Measurements from ENCODE around the gene ERCC2.

The ERCC2 gene

DNA sequence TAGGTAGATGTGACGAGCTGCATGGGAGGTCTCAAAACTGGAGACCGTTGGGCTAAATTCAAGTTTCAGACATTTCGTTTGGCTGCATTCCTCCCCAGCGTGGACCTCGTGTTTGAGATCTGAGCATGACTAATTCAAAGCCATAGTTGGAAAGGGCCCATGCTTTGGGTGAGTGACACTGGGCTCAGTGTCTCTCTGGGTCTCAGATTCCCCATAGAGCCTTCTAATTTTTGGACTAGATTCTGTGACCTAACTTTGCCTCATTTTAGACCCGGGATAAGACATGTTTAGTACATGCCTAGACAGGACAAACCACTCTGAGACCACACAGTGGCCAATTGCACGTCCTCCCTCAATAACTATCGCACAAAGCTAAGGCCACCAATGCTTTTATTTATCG is 64.3 kb downstream of the ERCC2 start:
- in situ Hi-C loops (cut with MboI; ENCODE audit: low sequenced_read_pairs) = no loop called here

- in situ Hi-C loops (cut with MboI; ENCODE audit: low sequenced_read_pairs) = no loop called here
Measured at GRCh38 chr19:45305421-45305820, 65.0 kb downstream of the ERCC2 start.

DNA sequence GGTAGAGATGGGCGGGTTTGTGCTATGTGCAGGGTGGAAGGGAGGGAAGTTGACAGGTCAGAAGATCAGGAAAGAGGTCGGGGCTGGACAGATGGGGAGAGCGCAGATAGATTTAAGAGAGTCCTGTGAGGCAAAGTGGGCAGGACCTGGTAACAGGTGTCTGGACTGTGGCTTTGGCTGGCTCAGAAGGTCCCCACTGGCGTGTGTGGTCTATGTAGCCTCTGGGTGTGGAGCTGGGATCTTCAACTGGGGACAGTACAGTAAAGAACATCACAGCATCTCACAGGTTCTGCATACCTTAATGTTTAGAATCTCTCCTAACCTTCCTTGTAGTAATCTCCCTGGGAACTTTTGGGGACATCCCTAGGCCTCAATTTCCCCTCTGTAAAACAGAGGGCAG is 65.4 kb downstream of the ERCC2 start:
- in situ Hi-C loops (cut with MboI; ENCODE audit: low sequenced_read_pairs) = no loop called here

- in situ Hi-C loops (cut with MboI; ENCODE audit: low sequenced_read_pairs) = no loop called here
Measured at GRCh38 chr19:45304141-45304926, 66.0 kb downstream of the ERCC2 start.

DNA sequence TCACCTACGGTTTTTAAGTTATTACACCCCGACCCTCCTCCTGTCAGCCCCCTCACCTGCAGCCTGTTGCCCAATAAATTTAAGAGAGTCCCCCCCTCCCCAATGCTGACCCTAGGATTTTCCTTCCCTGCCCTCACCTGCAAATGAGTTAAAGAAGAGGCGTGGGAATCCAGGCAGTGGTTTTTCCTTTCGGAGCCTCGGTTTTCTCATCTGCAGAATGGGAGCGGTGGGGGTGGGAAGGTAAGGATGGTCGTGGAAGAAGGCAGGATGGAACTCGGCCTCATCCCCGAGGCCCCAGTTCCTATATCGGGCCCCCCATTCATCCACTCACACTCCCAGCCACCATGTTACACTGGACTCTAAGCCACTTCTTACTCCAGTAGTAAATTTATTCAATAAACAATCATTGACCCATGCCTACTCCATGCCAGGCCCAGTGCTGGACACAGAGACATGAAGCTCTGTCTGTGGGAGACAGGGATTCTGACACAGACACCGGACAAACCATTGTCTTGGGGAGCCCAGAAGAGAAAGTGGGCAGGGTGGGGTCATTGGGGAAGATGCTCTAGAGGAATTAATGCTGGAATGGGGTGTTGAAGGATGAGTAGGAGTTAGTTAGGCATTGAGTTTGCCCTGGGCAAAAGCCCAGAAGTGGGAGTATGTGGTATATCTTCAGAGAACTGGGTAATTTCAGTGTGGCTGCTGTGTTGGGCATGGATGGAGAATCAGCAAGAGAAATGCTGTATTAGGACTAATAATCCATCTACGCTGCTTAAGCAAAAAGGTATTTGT is 66.9 kb downstream of the ERCC2 start:
- in situ Hi-C loops (cut with MboI; ENCODE audit: low sequenced_read_pairs) = no loop called here

GRCh38 chr19:45302416-45302815 is 68.0 kb downstream of the ERCC2 start:
- in situ Hi-C loops (cut with MboI; ENCODE audit: low sequenced_read_pairs) = no loop called here

All from HL-60/S4 treated with retinoic acid at 250 ng/mL for 4 days and 3 days (cell line).